DMS79 treated with DMSO at 0.1 percent for 48 hours (cell line): ENCODE measurements around the gene TMIE.

Experiments
- DNase-seq: peaks from one replicate; lab custom pipeline; 2025; lab: John Stamatoyannopoulos, UW

Gene TMIE

GRCh38 chr3:46701181-46701939 is at the start of gene TMIE:
Gene TMIE, plus strand, starts transcription at chr3:46701392. Its CDS starts 96 bp downstream, at chr3:46701488.
- no peak for DNase-seq

- no peak for DNase-seq
Measured at GRCh38 chr3:46655271-46655670, 45.9 kb upstream of the TMIE start.

GRCh38 chr3:46656778-46657556 is 44.2 kb upstream of the TMIE start:
- no peak for DNase-seq

- DNase-seq, result no peak
Measured at GRCh38 chr3:46659285-46659684, 41.9 kb upstream of the TMIE start.

GRCh38 chr3:46660003-46660402 is 41.2 kb upstream of the TMIE start:
- no peak for DNase-seq

- DNase-seq, result no peak
Measured at GRCh38 chr3:46660543-46661523, 40.4 kb upstream of the TMIE start.

- DNase-seq, result no peak
Measured at GRCh38 chr3:46661776-46662766, 39.1 kb upstream of the TMIE start.

- no peak for DNase-seq
Measured at GRCh38 chr3:46662771-46663551, 38.2 kb upstream of the TMIE start.

GRCh38 chr3:46663591-46664135 is 37.5 kb upstream of the TMIE start:
- peak; percentile 42 for DNase-seq

GRCh38 chr3:46664188-46664970 is 36.8 kb upstream of the TMIE start:
- no peak for DNase-seq

GRCh38 chr3:46664971-46665762 is 36.0 kb upstream of the TMIE start:
- DNase-seq, result no peak

GRCh38 chr3:46665763-46666452 is 35.3 kb upstream of the TMIE start:
- no peak for DNase-seq

- DNase-seq, result no peak
Measured at GRCh38 chr3:46666453-46666845, 34.7 kb upstream of the TMIE start.

GRCh38 chr3:46667061-46667621 is 34.1 kb upstream of the TMIE start:
- no peak for DNase-seq

GRCh38 chr3:46667657-46668056 is 33.5 kb upstream of the TMIE start:
- DNase-seq, result no peak

GRCh38 chr3:46668116-46668515 is 33.1 kb upstream of the TMIE start:
- no peak for DNase-seq

GRCh38 chr3:46668591-46668990 is 32.6 kb upstream of the TMIE start:
- no peak for DNase-seq
